Progenitor cell of endocrine pancreas (in vitro differentiated cells): ENCODE data around the gene PER2. TPM values are rescaled to one million over a fixed set of nuclear protein-coding genes. Genes with fewer than 3 reads are reported as not detected.

Experiments
- DNase-seq: peaks from one replicate; pipeline ENCODE4 v3.0.0; 2021; ENCODE audit warnings: low spot score; ENCODE audit not compliant: unreplicated experiment
- H3K27ac Mint-ChIP-seq: 2 replicates; pipeline ENCODE4 v1.8.0; 2021; ENCODE audit warnings: mild to moderate bottlenecking, moderate library complexity, mixed read lengths
- H3K27me3 Mint-ChIP-seq: 2 replicates; pipeline ENCODE4 v1.8.0; 2021; ENCODE audit warnings: mixed read lengths
- H3K36me3 Mint-ChIP-seq: 2 replicates; pipeline ENCODE4 v1.8.0; 2022; ENCODE audit warnings: mixed read lengths; ENCODE audit not compliant: insufficient read depth
- H3K4me1 Mint-ChIP-seq: 2 replicates; pipeline ENCODE4 v1.8.0; 2021; ENCODE audit warnings: low read depth, mixed read lengths
- H3K4me3 Mint-ChIP-seq: 2 replicates; pipeline ENCODE4 v1.8.0; 2021; ENCODE audit warnings: low read depth, mild to moderate bottlenecking, moderate library complexity, mixed read lengths
- H3K9me3 Mint-ChIP-seq: 2 replicates; pipeline ENCODE4 v1.8.0; 2021; ENCODE audit warnings: low read depth, mixed read lengths
- total RNA-seq: library from RNA; stranded (reverse); gene quantifications from 2 replicates; pipeline ENCODE4 v1.2.1, GENCODE V29; 2021
- TF ChIP-seq, protein P1 (sequence below): fragments of 200-600 bp; sonication (generic); IDR thresholded peaks from one replicate; pipeline ENCODE4 v1.5.0; 2021; ENCODE audit warnings: antibody characterized with exemption, mild to moderate bottlenecking; ENCODE audit not compliant: unreplicated experiment

The PER2 gene
- total RNA-seq, 1 donor from 2014 or later: 20.2 TPM

DNA sequence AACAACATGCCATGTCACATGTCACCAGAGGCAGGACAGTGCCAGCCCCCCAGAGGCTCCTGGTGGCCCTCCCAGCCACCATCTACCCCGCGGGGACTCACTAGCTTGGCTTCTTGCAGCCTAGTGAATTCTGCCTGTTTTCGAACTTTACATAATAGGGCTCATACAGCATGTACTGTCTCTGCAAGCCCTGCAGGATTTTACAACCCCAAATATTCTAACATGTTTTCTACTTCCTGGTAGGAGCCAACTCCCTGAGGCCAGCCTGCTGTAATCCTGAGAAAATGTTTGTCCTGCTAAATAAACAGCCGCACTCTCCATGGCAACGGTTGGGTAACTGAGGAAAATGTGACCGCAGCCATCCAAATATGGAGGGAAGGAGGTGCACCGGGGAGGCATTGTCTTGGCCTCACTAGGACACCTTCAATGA is 2.7 kb downstream of the PER2 start:
- Mint-ChIP-seq H3K27ac (peak overlapping the region; percentile 95), H3K4me1 (peaks cover 62% of the 10 kb centered on the region), H3K27me3 (no peaks in the 10 kb centered on the region), H3K4me3 (peak overlapping the region; percentile 83), H3K36me3 (no peaks in the 10 kb centered on the region), H3K9me3 (no peaks in the 10 kb centered on the region)
- no peak for DNase-seq
- TF ChIP-seq, protein P1, sequence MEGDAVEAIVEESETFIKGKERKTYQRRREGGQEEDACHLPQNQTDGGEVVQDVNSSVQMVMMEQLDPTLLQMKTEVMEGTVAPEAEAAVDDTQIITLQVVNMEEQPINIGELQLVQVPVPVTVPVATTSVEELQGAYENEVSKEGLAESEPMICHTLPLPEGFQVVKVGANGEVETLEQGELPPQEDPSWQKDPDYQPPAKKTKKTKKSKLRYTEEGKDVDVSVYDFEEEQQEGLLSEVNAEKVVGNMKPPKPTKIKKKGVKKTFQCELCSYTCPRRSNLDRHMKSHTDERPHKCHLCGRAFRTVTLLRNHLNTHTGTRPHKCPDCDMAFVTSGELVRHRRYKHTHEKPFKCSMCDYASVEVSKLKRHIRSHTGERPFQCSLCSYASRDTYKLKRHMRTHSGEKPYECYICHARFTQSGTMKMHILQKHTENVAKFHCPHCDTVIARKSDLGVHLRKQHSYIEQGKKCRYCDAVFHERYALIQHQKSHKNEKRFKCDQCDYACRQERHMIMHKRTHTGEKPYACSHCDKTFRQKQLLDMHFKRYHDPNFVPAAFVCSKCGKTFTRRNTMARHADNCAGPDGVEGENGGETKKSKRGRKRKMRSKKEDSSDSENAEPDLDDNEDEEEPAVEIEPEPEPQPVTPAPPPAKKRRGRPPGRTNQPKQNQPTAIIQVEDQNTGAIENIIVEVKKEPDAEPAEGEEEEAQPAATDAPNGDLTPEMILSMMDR: no peak

DNA sequence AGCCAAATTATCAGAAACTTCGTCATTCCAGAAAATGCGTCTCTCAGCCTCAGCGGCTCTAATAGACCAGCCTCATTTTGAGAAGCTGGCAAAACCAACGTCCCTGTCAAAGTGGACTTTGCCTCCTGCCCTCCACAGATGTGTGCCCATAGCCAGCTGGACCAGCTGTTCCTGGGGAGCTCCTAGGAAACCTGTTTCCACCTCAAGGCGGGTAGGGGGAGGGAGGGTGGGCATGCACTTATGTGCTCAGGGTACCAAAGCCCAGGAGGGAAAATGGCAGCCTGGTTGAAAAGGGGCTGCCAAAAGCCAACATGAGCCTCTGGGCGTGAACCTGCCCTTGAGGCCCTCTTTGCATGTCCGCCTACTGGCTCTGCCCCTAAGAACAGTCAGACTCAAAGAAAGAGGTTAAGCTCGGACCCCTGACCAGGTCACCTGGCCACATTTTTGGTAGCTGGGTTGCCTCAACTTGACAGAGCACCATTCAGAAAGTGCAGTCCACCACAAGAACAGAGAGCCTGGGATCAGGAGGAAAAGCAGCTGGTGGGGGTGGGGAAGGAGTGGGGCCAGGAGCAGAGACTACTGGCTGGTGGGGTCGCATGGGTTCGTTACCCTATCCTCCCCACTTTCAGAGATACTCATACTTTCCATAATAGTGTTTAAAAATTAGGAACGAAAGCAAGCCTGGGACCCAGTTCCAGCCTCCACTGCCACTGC is 3.5 kb downstream of the PER2 start:
- no peak for DNase-seq
- peak overlapping the region; percentile 83 for H3K4me3 Mint-ChIP-seq
- H3K9me3 Mint-ChIP-seq: no peaks in the 10 kb centered on the region
- peak overlapping the region; percentile 95 for H3K27ac Mint-ChIP-seq
- peaks cover 60% of the 10 kb centered on the region for H3K4me1 Mint-ChIP-seq
- no peaks in the 10 kb centered on the region for H3K36me3 Mint-ChIP-seq
- TF ChIP-seq, protein P1: no peak
- H3K27me3 Mint-ChIP-seq: no peaks in the 10 kb centered on the region

DNA sequence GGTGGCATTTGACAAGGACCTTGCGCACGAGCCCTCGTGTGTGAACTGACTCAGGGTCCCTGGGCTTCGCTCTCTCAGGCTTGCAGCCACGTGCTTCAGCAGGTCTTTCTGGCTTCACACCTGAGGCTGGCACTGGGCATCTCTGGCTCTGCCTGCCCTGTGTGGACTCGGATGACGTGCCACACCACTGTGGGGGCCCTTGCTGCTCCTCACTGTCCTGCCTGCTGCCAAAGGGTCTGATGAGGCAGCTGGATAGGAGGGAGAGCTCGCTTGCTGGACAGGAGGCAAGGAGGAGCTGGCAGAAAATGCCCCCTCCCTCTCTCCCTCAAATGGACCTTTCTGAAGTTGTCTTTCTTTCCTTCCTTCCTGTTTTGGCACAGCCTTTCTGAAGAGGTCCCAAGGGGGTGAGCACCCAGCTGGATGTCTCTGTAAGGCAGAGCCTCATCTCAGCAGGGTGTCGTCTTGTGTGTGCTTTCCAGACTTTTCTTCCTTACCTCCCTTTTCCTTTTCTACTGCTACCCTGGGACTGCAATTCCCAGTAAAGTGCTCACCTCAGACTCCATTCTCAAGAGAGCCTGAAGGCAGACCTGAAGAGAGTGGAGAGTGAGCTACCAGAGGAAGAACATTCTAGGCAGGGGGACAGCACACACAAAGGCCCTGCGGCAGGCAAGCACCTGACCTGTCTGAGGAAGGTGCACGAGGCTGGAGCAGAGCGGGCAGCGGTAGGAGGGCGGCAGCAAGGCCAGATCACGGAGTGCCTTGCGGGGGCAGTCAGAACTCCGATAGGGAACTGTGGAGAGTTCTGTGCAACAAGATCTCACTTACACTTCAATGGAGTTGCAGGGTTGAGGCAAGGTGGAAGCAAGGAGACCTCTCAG is 5.3 kb downstream of the PER2 start:
- Mint-ChIP-seq H3K27me3 (no peaks in the 10 kb centered on the region), H3K9me3 (no peaks in the 10 kb centered on the region), H3K27ac (peak overlapping the region; percentile 86), H3K4me3 (no peak overlapping the region), H3K36me3 (no peaks in the 10 kb centered on the region), H3K4me1 (peaks cover 59% of the 10 kb centered on the region)
- DNase-seq: no peak
- TF ChIP-seq, protein P1: no peak

DNA sequence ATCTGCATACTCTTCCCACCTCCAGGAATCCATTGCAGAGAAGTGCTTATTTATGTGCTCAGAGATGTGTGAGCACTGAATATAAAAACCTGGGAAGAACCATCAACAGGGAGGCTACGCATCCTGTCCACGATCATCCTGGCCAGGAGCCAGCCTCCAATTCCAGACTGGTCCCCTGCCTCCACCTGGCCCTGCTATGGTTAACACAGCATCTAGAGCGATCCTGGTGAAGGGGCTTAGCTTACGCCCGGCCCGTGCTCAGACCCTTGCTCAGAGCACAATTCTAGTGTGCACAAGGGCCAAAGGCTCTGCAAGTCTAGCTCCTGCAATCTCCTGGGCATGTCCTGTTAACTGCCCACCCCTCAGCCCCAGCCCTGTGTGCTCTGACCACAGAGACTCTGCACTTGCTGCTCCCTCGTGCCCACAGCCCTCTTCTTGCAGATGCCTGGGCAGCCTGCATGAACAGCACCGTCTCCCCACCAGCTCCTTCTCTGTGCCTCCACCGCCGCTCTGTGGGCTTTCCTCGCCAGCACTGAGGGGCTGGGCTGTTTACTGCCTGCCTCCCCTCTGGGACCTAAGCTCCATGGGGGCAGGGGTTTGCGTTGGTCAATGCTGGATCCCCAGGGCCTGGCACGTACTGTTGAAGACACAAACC is 6.5 kb downstream of the PER2 start:
- Mint-ChIP-seq H3K27me3 (no peaks in the 10 kb centered on the region), H3K4me3 (no peak overlapping the region), H3K27ac (no peak overlapping the region), H3K9me3 (no peaks in the 10 kb centered on the region), H3K4me1 (peaks cover 51% of the 10 kb centered on the region), H3K36me3 (peaks cover 1% of the 10 kb centered on the region)
- no peak for DNase-seq
- TF ChIP-seq, protein P1: no peak
